Transverse colon (tissue), 4 donors: ENCODE results near the gene VAMP5. TPM values are rescaled to one million over a fixed set of nuclear protein-coding genes. Genes with fewer than 3 reads are reported as not detected.
A peak's percentile ranks its signal among the peaks of the same experiment; 100 is the strongest.

Experiments used
- DNase-seq: peaks from one replicate; pipeline ENCODE4 v3.0.0-alpha.2; 2019
- H3K27ac ChIP-seq, 4 donors: fragments of 200-600 bp; sonication (generic); 2 replicates each; pipeline ENCODE4 v1.5.1; 2016 to 2018; ENCODE audit warnings: inconsistent platforms in 4 of 4
- H3K27me3 ChIP-seq: fragments of 200-600 bp; sonication (generic); 2 replicates; pipeline ENCODE4 v1.5.1; 2017; ENCODE audit warnings: inconsistent platforms
- H3K36me3 ChIP-seq, 4 donors: fragments of 200-600 bp; sonication (generic); 2 replicates each; pipeline ENCODE4 v1.5.1; 2017 to 2019; ENCODE audit warnings: inconsistent platforms in 4 of 4
- H3K4me1 ChIP-seq, 4 donors: fragments of 200-600 bp; sonication (generic); 2 replicates each; pipeline ENCODE4 v1.5.1; 2017 to 2020; ENCODE audit warnings: inconsistent platforms in 4 of 4
- H3K4me3 ChIP-seq, 4 donors: fragments of 200-600 bp; sonication (generic); 1 replicate in 1 of 4; 2 replicates in 3 of 4; pipeline versions ENCODE4 v1.5.1 to v1.6.1; 2017 to 2019; ENCODE audit warnings: inconsistent platforms in 4 of 4
- H3K9me3 ChIP-seq, 2 donors: fragments of 200-600 bp; sonication (generic); 2 replicates each; pipeline ENCODE4 v1.5.1; 2017 to 2019; ENCODE audit warnings: inconsistent platforms in 2 of 2
- EP300 ChIP-seq: sonication (generic); formaldehyde crosslinking; IDR thresholded peaks from one replicate; pipeline ENCODE4 v1.6.1; 2017; ENCODE audit warnings: antibody characterized with exemption, low read depth
- POLR2A ChIP-seq: fragments of 450-650 bp; IDR thresholded peaks from one replicate; pipeline ENCODE4 v1.6.1; 2016; ENCODE audit warnings: antibody characterized with exemption, mild to moderate bottlenecking, moderate library complexity
- POLR2AphosphoS5 ChIP-seq, 3 donors: sonication (generic); formaldehyde crosslinking; IDR thresholded peaks; one replicate each; pipeline ENCODE4 v1.6.1; 2016; ENCODE audit warnings: antibody characterized with exemption in 3 of 3
- WGBS, 2 donors: methylation state at CpG; one replicate each; pipeline ENCODE4 v1.1.5; 2018; ENCODE audit warnings: low coverage in 1 of 2; 5-methylcytosine and 5-hydroxymethylcytosine counted together
- in situ Hi-C, 4 donors: fragments of 200-750 bp; cut with MboI; loops; one replicate each; pipeline versions ENCODE4 v1.15.0 to v1.15.1; 2017; ENCODE audit warnings: low sequenced_read_pairs in 3 of 4, low pct_ligation_motif_present in 1 of 4, low pct_unique_long_range_greater_than_20kb in 1 of 4
- intact Hi-C: fragments of 100-400 bp; cut with DNase I; formaldehyde crosslinking; loops from one replicate; pipeline ENCODE4 v1.15.1; 2023; ENCODE audit warnings: low total_unique reads
- total RNA-seq, 4 donors: library from RNA; depleted of rRNA; stranded (reverse); fragments of >200 nt; gene quantifications; one replicate each; pipeline ENCODE4 v1.1.0, GENCODE V29; 2016
- TF ChIP-seq, protein P1 (sequence below), 5 experiments: fragments of 200-600 bp in 3 of 5; fragments of 450-650 bp in 2 of 5; sonication (generic) in 3 of 5; IDR thresholded peaks; 1 replicate in 2 of 5; 2 replicates in 3 of 5; pipeline ENCODE4 v1.5.1; 2016 to 2017; ENCODE audit warnings: antibody characterized with exemption in 5 of 5, inconsistent platforms in 3 of 5, mild to moderate bottlenecking in 2 of 5, moderate library complexity in 1 of 5

Gene VAMP5
- total RNA-seq, 4 donors from 2014 or later = 9.4 to 26.9 (median 17.1) TPM; not detected in 1

DNA sequence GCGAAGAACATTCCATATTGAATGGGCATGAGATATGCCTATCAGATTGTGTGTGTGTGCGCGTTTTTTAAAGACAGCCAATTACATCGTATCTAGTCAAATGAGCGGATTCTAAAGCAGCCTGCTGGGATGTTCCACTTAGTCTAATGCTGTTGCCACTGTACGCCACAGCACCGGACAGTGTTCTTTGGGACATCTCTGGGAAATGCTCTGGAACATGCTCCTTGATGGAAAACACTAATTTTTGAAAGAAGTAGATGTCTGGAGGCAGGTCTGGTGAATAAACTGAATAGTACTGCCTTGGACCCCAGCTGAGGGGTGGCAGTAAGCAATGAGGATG lies 21.9 kb downstream of the VAMP5 start:
- in situ Hi-C loops = no loop called here
- 74 to 80% methylated on average over 3 to 7 of the region's 7 CpGs for WGBS, 2 donors
- TF ChIP-seq EP300 = no peak
- TF ChIP-seq POLR2A = no peak
- no peak for TF ChIP-seq POLR2AphosphoS5 (IDR thresholded peaks at IDR 0.05)
- TF ChIP-seq, protein P1, sequence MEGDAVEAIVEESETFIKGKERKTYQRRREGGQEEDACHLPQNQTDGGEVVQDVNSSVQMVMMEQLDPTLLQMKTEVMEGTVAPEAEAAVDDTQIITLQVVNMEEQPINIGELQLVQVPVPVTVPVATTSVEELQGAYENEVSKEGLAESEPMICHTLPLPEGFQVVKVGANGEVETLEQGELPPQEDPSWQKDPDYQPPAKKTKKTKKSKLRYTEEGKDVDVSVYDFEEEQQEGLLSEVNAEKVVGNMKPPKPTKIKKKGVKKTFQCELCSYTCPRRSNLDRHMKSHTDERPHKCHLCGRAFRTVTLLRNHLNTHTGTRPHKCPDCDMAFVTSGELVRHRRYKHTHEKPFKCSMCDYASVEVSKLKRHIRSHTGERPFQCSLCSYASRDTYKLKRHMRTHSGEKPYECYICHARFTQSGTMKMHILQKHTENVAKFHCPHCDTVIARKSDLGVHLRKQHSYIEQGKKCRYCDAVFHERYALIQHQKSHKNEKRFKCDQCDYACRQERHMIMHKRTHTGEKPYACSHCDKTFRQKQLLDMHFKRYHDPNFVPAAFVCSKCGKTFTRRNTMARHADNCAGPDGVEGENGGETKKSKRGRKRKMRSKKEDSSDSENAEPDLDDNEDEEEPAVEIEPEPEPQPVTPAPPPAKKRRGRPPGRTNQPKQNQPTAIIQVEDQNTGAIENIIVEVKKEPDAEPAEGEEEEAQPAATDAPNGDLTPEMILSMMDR (IDR thresholded peaks at IDR 0.05) = no peak
- H3K4me3 ChIP-seq = no peak overlapping the region
- peaks cover 27 to 39% (median 33%) of the 10 kb centered on the region in 4 donors for H3K4me1 ChIP-seq
- no peaks in the 10 kb centered on the region for H3K9me3 ChIP-seq
- H3K27ac ChIP-seq = peak overlapping the region in 2 of 4 donors; percentile 5 to 42
- H3K36me3 ChIP-seq = peaks cover 0 to 9% (median 0%) of the 10 kb centered on the region in 4 donors
- intact Hi-C loops = no loop called here
- no peaks in the 10 kb centered on the region for H3K27me3 ChIP-seq
- no peak for DNase-seq

DNA sequence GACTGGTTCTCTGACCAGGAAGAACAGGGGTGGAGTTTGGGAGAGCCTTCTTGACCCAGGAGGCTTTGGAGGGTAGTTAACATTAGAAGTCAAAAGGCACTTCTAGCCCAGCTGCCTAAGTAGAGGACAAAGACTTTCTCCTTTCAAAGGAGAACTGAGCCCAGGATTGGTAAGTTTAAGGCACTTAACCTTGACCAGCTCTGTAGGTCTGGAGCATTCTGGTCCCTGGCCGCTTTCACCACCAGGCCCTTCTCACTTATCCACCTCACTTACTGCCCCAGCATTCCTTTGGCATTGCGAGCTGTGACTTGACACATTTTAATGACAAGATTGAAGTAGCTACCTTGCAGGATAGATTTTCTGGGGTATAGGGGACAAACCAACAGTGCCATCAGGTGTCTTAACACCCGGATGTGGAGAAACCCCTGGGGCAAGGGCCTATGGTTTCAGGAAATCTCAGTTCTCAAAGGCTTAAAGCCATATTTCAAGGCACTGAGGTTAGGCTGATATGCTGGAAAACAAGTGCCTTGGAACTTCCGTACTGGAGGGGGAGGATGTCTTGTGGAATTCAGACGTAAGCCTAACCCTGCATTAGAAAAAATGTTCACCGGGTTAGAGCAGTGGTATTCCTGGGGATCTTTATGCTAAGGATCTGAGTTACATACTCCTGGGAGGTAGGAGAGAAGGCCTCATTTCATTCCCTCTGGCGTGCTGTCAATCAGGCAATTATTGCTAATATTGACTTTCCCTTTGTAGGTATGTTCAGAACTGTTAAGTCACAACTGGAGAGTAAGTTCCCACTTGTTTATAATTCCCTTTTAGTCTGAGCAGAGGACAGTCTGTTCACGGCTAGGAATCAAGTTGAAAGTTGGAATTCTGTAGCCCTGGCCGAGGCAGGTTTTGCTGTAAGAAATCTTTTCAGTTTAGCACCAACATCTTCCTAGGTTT lies 23.3 kb downstream of the VAMP5 start:
- TF ChIP-seq POLR2A (no peak), POLR2AphosphoS5 (IDR thresholded peaks at IDR 0.05) (no peak)
- Histone ChIP-seq H3K36me3 (peaks cover 0 to 9% (median 0%) of the 10 kb centered on the region in 4 donors), H3K27me3 (no peaks in the 10 kb centered on the region), H3K4me1 (peaks cover 20 to 36% (median 29%) of the 10 kb centered on the region in 4 donors), H3K9me3 (no peaks in the 10 kb centered on the region), H3K27ac (no peak overlapping the region), H3K4me3 (no peak overlapping the region)
- in situ Hi-C loops (no loop called here), intact Hi-C loops (no loop called here)
- no peak for DNase-seq
- 80 to 89% methylated on average over 1 to 9 of the region's 9 CpGs for WGBS, 2 donors

DNA sequence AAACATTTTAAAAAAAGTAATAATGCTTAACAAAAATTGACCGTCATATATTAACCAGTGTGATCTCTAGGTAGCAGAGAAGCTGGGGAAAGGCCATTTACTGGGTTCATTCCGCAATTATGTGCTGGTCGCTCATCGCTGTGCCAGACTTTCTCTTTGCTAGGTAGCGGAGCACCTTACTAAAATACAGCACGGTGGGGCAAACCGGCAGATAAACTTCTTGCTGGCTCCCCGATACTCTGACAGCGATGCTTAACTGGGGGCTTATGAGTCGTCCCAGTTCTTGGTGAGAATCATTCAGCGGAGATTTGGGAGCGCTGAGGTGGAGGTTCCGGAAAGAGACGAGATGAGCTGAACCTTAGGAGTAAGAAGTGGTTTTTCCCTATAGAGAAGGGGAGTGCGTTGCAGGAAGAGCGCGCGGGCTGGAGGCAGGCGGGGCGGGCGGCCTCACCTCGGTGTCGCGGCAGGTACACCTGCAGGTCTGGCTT lies 27.0 kb downstream of the VAMP5 start:
- Histone ChIP-seq H3K36me3 (peaks cover 0 to 9% (median 0%) of the 10 kb centered on the region in 4 donors), H3K9me3 (no peaks in the 10 kb centered on the region), H3K4me3 (peak overlapping the region; percentile 60 to 93 (median 92)), H3K27ac (peak overlapping the region; percentile 88 to 91 (median 89)), H3K4me1 (peaks cover 4 to 21% (median 12%) of the 10 kb centered on the region in 4 donors), H3K27me3 (no peaks in the 10 kb centered on the region)
- WGBS, 2 donors = 4 to 15% methylated on average over 4 to 24 of the region's 24 CpGs
- DNase-seq = no peak
- intact Hi-C loops = loop anchor here (1.0 kb wide), 1 partner anchor 17 kb away; no protein-coding TSS in a partner anchor
- in situ Hi-C loops = no loop called here
- TF ChIP-seq POLR2A = no peak
- no peak for TF ChIP-seq POLR2AphosphoS5 (IDR thresholded peaks at IDR 0.05)
- TF ChIP-seq, protein P1 (IDR thresholded peaks at IDR 0.05) = no peak
- no peak for TF ChIP-seq EP300

DNA sequence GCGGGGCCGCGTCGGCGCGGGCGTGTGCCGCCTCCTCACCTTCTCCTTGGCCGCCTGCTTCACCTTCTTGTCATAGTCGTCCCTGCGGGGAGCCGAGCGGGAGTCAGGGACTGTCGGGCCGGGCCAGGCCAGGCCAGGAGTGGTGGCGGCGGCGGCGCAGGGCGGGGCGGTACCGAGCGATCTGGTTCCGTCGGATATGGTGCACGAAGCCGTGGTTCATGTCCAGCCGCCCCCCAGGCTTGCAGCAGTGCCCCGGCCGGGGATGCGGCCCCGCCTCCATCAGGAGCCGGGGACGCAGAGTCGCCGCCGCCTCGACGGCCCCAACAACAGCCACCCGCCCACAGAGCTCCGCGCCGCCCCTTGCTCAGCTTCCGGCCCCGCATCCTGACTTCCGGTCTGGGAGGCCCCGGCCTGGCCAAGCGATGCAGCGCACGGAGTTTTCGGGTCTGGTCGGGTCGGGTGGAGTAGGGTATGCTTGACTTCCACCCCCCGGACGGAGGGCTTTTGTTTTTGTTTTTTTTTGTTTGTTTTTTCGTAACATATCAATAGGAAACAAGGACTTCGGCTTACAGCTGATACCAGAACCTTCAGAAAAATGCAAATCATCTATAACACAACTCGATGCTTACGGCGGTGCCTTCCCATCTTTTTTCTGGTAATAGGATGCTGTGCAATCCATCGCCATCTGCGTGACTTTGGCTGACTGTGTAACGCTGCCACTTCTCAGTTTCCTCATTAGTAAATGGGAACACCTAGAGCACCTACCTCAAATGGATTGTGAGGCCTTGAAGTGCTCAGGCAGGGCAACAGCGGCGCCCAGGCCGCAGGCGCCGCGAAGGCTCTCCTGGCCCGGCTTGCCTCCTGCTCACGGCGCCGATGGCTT lies 27.7 kb downstream of the VAMP5 start, which contains the start of gene C2orf68:
Gene C2orf68 (minus strand): TSS at position 362 of the 883 bp plus-strand sequence. CDS start 82 bp downstream, at position 280.
- intact Hi-C loops = loop anchor here (1.0 kb wide), 1 partner anchor 18 kb away; no protein-coding TSS in a partner anchor
- WGBS, 2 donors = 0 to 17% methylated on average over 14 to 54 of the region's 73 CpGs
- Histone ChIP-seq H3K4me1 (peaks cover 4 to 25% (median 15%) of the 10 kb centered on the region in 4 donors), H3K27me3 (no peaks in the 10 kb centered on the region), H3K9me3 (no peaks in the 10 kb centered on the region), H3K4me3 (peak within 1 kb of the TSS; percentile 60 to 93 (median 92)), H3K27ac (peak within 1 kb of the TSS; percentile 88 to 91 (median 89)), H3K36me3 (peaks cover 0 to 9% (median 0%) of the 10 kb centered on the region in 4 donors)
- in situ Hi-C loops = no loop called here
- TF ChIP-seq, protein P1 (IDR thresholded peaks at IDR 0.05) = no peak
- peak; percentile 80 for TF ChIP-seq POLR2A
- TF ChIP-seq EP300 = no peak
- TF ChIP-seq POLR2AphosphoS5 (IDR thresholded peaks at IDR 0.05) = peak; percentile 60 to 88 (median 80)
- DNase-seq = peak; percentile 92
